ENCODE results near the gene F8. TPM values are rescaled to one million over a fixed set of nuclear protein-coding genes. Genes with fewer than 3 reads are reported as not detected.
A peak's percentile ranks its signal among the peaks of the same experiment; 100 is the strongest.

The F8 gene
- total and polyA plus RNA-seq, 8 donors: 2.5 to 22.0 (median 8.5) TPM

- Histone ChIP-seq H3K27me3 (no peaks in the 10 kb centered on the region), H3K4me1 (peaks cover 0 to 25% (median 10%) of the 10 kb centered on the region in 3 donors), H3K36me3 (no peaks in the 10 kb centered on the region), H3K9me3 (no peaks in the 10 kb centered on the region), H3K4me3 (no peak overlapping the region), H3K27ac (peak overlapping the region in 1 of 4 donors; percentile 3)
- DNase-seq: no peak
- FAIRE-seq: no peak
- no peak for TF ChIP-seq CTCF (IDR thresholded peaks at IDR 0.05)
- no peak for ATAC-seq
- intact Hi-C loops (cut with DNase I): no loop called here
- WGBS, 2 donors: 52 to 60% methylated on average over 2 of the region's 2 CpGs
These were observed 219.6 kb downstream of the F8 start for GRCh38 chrX:154802947-154803346.

- no peaks in the 10 kb centered on the region for H3K27me3 ChIP-seq
- 38 to 49% methylated on average over 8 of the region's 8 CpGs for WGBS, 2 donors
- H3K36me3 ChIP-seq: no peaks in the 10 kb centered on the region
- intact Hi-C loops (cut with DNase I): no loop called here
- peaks cover 0 to 25% (median 10%) of the 10 kb centered on the region in 3 donors for H3K4me1 ChIP-seq
- peak in 2 of 4 donors; percentile 6 to 14 for ATAC-seq
- DNase-seq: no peak
- FAIRE-seq: no peak
- H3K4me3 ChIP-seq: no peak overlapping the region
- no peaks in the 10 kb centered on the region for H3K9me3 ChIP-seq
- H3K27ac ChIP-seq: peak overlapping the region in 2 of 4 donors; percentile 24 to 35
- no peak for TF ChIP-seq CTCF (IDR thresholded peaks at IDR 0.05)
These were observed 221.9 kb downstream of the F8 start for GRCh38 chrX:154800478-154801210.

GRCh38 chrX:154799556-154800348 is 222.8 kb downstream of the F8 start:
- peak overlapping the region in 2 of 4 donors; percentile 35 to 48 for H3K27ac ChIP-seq
- peak in 5 of 6 donors; percentile 65 to 75 (median 72) for DNase-seq
- no peak for TF ChIP-seq CTCF (IDR thresholded peaks at IDR 0.05)
- intact Hi-C loops (cut with DNase I): no loop called here
- WGBS, 2 donors: 15% methylated on average over 9 of the region's 9 CpGs
- FAIRE-seq: no peak
- no peak overlapping the region for H3K4me3 ChIP-seq
- peaks cover 0 to 25% (median 10%) of the 10 kb centered on the region in 3 donors for H3K4me1 ChIP-seq
- ATAC-seq: peak; percentile 79 to 86 (median 83)
- H3K36me3 ChIP-seq: no peaks in the 10 kb centered on the region
- no peaks in the 10 kb centered on the region for H3K27me3 ChIP-seq
- no peaks in the 10 kb centered on the region for H3K9me3 ChIP-seq

- Histone ChIP-seq H3K9me3 (no peaks in the 10 kb centered on the region), H3K27ac (no peak overlapping the region), H3K4me1 (peaks cover 0 to 32% (median 16%) of the 10 kb centered on the region in 3 donors), H3K4me3 (no peak overlapping the region), H3K27me3 (no peaks in the 10 kb centered on the region), H3K36me3 (no peaks in the 10 kb centered on the region)
- intact Hi-C loops (cut with DNase I): no loop called here
- TF ChIP-seq CTCF (IDR thresholded peaks at IDR 0.05): no peak
- FAIRE-seq (no peak), ATAC-seq (no peak), DNase-seq (no peak)
- 58 to 65% methylated on average over 6 of the region's 6 CpGs for WGBS, 2 donors
These were observed 225.5 kb downstream of the F8 start for GRCh38 chrX:154797006-154797405.

Data from pancreas (tissue), 10 donors.